Stimulated activated CD8-positive, alpha-beta memory T cell treated with anti-CD3 and anti-CD28 coated beads, Interleukin-7, amount 100 ng/mL, for 24 hours (primary cell): ENCODE measurements around the gene KCNIP4.
"Not testable (repeated sequence)": the region's sequence is repeated elsewhere in the genome, so short reads cannot be mapped to it uniquely, and the experiment has no call there.

Experiments used
- DNase-seq: peaks from one replicate; pipeline ENCODE4 v3.0.0-alpha.2; 2020; ENCODE audit warnings: low read depth

The KCNIP4 gene

GRCh38 chr4:20844311-20844710, 1104.3 kb downstream of the KCNIP4 start:
- DNase-seq, result no peak

- DNase-seq, result no peak
Observed at GRCh38 chr4:20840648-20841190, 1107.9 kb downstream of the KCNIP4 start.

DNA sequence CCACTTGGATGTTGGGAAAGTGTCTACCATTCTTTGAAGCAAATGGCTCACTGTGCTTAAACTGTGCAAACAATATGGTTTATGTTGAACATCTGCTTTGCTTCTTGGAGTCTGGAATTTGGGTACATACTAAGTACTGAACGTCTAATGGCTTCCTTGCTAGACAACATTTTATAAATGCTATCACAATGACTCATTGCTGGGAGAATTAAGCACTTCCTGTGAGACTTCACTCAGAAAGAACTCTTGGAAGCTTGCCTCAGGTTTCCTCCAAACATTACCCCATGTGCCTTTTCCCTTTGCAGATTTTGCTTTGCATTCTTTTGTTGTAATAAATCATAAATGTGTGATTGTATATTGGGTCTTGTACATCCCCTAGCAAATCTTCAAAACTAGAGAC, 1108.6 kb downstream of the KCNIP4 start:
- DNase-seq, result no peak

DNA sequence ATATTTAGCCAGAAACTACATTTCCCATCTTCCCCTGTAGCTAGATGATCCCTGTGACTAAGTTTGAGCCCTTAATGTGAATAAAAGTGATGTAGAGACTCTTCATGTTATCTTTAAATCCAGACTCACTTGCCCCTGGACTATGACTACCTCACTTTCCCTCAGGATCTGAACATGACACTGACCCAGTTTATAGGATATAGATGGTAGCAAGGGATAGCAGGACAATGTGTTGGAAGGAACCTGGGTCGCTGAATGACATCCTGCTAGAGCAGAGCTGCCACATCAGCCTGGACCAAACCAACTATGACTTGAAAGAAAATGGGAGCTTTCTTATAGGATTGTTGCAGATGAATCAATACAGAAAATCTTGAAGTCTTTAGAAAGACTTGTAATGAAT, 1110.1 kb downstream of the KCNIP4 start:
- no peak for DNase-seq

DNA sequence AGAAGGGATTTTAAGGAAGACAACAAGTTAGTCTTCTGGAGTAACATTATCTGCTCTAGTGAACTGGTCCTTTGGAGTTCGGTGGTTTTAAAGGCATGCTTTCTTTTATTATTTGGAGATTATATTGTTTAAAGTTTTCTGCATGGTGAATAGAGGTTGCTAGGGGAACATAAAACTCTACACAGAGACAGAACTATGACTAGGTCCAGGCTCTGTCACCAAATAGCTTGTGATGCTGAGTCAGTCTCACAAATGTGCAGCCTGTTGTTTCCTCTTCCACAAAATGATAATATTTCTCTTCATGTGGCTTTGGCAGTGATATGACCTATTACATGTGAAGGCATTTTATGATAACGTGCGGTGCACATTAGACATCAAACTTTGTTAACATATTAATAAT, 1115.7 kb downstream of the KCNIP4 start:
- no peak for DNase-seq

- DNase-seq, result no peak
Observed at GRCh38 chr4:20831746-20832145, 1116.8 kb downstream of the KCNIP4 start.

DNA sequence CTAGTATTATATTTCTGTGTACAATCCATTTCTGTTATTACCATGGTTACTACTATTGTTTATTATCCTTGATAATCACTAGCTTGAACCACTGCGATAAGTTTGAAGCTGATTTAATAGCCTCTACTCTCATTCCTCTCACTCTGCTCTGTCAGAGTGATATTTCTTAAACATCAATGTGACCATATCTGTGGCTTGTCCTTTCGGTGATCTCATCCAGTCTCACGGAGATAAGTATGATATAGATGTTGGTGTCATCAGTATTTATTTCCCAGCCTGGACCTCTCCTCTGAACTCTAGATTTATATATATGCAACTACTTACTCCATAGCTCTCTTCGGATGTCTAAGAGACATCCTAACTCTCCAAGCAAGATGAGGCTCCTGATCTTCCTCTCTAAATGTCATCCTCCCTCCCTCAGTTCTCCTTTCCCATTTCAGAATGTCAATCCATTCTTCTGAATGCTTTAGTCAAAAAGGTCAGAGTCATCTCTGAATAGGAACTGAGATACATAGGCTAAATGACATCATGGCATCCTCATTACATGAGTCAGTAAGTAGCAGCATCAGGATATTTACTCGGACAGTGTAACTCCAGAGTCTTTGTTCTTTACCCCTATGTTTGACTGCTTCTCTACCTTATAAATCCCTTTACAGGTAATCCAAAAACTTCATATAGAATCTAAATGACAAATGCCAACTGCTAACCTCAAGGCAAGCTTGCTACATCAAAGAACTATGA, 1118.8 kb downstream of the KCNIP4 start:
- no peak for DNase-seq

GRCh38 chr4:20825505-20825904, 1123.1 kb downstream of the KCNIP4 start:
- no peak for DNase-seq

DNA sequence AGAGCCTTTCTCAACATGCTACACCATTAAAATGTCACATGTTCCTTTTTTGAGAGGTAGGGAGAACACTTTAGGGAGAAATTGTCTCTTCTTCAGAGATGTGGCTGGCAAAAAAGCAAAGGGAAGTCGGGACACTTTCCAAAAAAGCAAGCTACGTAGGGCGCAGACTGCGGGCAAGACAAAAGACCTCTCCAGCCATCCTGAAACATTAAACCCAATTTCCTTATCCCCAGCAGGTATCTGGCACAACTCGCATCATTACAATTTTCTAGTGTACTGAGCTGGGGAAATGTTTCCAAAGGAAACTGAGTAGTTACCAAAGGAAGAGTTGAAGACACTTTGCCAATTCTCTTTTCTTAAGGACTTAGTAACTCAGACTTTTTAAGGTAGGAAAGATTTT, 1132.3 kb downstream of the KCNIP4 start:
- DNase-seq, result no peak

DNA sequence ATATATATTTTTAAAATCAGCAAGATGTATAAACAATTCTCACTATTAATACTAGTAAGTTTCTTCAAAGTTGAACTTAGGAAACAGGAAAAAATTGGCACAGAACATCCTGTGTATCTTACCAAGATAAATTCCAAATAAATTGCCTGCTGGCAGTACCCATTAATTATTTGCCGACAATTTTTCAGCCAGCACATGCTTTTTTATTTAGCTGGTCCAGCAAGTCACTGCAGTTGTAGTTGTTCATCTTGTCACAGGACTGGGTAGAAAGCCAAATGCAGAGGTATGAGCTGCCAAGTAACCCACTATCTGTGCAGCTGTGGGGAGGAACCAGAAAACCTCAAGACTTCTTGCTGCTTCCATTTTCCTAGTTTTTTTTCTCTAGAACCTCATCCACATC, 1134.9 kb downstream of the KCNIP4 start:
- no peak for DNase-seq

DNA sequence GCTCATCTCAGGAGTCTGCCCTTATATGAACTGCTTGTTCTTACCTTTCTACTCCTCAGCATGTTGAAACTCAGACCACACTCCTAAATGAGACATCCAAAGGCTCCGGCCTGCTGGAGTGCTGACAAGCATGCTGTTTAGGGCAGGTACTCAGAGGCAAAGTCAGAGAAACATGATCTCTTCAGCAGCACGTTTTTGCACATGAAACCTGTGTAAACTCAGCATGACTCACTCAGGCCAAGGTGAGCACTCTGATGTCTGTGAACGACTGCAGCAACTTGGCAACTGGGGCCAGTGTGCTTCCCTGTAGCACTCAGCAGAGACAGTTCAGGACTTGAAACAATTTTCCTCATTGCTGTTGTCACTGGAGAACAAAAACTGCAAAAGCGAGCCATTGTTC, 1138.8 kb downstream of the KCNIP4 start:
- DNase-seq, result no peak

DNA sequence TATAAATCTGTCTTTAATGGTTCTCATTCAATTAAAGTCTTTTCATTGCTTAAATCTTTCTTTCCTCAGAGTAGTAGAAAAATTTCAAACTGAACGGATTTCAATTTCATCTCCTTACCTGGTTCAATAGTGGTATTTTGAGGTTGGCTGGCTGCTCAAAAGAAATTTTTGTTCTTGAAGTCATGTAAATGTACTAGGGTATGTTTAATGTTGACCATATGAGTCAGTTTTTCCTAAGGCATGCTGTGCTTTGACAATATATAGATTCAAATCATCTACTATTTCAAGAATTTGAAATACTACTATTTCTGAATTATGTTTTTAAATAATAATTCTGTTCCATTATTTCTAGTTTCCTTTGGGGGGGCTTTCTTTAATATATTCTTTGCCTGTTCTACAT, 1142.9 kb downstream of the KCNIP4 start:
- DNase-seq, result no peak

DNA sequence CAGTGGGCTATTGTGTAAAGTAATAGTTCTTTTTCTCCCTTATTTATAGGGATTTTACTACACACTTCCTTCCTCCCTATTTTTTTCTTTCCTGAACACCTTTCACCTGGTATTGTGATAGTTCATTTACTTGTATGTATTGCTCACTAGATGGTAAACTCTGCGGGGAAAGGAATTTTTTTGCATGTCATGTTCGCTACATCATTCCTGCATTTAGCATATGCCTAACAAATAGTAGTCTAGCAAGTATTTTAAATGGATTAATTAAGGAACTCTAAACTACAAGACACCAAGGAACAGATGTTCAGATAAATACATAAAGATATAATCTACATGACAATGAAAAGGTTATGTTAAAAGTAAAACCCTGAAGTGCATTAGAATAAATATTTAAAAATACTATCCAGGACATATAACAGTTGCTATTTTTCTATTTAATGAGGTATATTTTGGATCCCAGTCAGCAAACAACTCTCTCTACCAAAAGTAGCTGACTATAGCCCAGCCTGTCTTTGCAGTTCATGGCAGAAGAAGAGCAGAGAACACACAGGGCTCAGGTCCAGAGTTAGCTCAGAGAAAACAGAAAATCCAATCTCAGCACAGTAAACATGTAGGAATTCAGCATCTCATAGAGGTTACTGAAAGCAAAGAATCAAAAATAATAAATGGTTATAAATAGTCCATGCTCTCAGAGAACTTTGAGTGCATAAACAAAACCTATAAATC, 1160.5 kb downstream of the KCNIP4 start:
- no peak for DNase-seq

DNA sequence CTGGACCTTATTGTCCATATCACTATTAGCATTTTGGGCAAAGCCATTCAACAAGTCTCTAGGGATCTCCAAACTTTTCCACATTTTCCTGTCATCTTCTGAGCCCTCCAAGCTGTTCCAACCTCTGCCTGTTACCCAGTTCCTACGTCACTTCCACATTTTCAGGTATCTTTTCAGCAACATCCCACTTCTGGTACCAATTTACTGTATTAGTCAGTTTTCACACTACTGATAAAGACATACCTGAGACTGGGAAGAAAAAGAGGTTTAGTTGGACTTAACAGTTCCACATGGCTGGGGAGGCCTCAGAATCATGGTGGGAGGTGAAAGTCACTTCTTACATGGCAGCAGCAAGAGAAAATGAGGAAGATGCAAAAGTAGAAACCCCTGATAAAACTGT, 1165.4 kb downstream of the KCNIP4 start:
- DNase-seq, result not testable (repeated sequence)

- no peak for DNase-seq
Observed at GRCh38 chr4:20778896-20779295, 1169.7 kb downstream of the KCNIP4 start.

- no peak for DNase-seq
Observed at GRCh38 chr4:20773144-20773997, 1175.2 kb downstream of the KCNIP4 start.

DNA sequence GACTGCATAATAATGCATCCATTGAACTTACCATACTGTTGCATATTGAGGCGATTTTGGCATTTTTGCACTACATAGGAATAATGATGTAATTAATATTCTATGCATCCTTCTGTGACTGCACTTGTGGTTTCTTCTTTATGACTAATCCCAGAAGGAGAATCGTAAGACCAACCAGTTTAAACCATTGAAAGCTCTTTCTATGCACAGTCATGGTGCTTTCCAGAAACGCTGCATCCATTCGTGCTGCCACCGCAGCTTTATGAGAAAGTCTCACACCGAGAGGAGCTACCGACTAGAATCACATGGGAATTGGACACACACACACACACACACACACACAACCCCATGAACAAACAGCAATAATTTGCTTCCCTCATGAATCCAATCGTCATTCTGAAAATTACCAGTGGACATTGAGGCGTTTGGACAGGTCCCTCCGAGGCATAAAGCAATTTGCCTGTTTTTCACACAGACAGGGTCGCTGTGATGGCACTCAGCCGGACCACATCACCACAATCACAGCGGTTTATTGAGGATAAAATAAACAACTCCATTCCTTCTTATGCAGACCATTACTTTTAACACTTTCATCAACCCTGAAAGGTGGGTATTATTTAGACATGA, 1184.1 kb downstream of the KCNIP4 start:
- no peak for DNase-seq

DNA sequence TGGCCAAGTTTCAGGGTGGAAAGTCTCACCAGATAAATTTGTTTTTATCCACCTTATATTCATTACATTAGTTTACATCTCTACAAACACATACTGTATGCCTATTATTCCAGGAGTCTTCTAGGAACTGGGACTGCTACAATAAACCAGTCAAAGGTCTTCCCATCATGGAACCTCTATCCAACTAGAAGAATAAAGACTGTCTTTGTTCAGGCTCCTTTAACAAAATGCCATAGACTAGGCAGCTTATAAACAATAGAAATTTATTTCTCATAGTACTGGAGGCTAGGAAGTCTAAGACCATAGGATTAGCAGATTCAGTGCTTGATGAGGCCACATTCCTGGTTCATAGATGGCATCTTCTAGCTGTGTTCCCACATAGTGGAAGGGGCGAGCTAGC, 1186.7 kb downstream of the KCNIP4 start:
- no peak for DNase-seq

- DNase-seq, result no peak
Observed at GRCh38 chr4:20761382-20761781, 1187.2 kb downstream of the KCNIP4 start.

- DNase-seq, result no peak
Observed at GRCh38 chr4:20760053-20760452, 1188.5 kb downstream of the KCNIP4 start.

GRCh38 chr4:20754036-20754435, 1194.5 kb downstream of the KCNIP4 start:
- DNase-seq, result no peak

DNA sequence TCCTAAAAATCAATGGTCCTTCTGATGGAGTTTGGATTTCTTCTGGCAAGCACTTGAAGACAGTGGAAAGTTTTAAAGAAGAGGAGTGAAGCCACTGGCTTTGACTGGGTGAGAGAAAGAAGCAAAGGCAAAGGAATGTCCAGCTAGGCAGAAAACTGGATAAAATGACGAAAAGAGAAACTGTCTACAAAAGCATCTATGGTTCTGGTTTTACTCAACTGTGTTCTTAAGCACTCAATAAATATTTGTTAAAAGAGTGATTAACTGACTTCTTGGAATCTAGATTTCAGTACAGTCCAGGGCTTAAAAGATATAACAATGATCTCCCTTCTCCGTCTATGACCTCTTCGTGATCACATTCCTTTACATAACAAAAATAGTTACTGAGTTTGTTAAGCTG, 1195.9 kb downstream of the KCNIP4 start:
- DNase-seq, result no peak
